DMS79 treated with DMSO at 0.1 percent for 48 hours (cell line): ENCODE data around the gene STK39.
"Not testable (repeated sequence)": the region's sequence is repeated elsewhere in the genome, so short reads cannot be mapped to it uniquely, and the experiment has no call there.

Experiments
- DNase-seq: peaks from one replicate; lab custom pipeline; 2025; lab: John Stamatoyannopoulos, UW

Gene STK39

DNA sequence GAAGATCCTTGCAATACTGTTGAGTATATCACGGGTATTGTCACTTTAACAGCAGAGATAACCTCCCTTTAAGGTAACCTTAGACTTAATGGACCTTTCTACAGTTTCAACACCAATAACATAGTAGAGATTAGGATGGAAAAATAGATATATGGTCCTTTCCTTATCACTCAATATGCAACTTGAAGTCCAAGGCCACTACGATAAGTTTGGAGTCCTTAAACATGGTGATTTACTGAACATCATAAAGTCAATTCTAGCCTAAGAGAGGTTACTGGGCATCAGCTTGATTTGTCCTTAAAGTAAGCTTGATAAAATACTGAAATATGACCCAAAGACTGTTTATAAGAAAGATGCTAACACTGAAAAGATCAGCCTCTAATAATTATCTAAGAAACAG is 203.2 kb downstream of the STK39 start:
- DNase-seq, result no peak

DNA sequence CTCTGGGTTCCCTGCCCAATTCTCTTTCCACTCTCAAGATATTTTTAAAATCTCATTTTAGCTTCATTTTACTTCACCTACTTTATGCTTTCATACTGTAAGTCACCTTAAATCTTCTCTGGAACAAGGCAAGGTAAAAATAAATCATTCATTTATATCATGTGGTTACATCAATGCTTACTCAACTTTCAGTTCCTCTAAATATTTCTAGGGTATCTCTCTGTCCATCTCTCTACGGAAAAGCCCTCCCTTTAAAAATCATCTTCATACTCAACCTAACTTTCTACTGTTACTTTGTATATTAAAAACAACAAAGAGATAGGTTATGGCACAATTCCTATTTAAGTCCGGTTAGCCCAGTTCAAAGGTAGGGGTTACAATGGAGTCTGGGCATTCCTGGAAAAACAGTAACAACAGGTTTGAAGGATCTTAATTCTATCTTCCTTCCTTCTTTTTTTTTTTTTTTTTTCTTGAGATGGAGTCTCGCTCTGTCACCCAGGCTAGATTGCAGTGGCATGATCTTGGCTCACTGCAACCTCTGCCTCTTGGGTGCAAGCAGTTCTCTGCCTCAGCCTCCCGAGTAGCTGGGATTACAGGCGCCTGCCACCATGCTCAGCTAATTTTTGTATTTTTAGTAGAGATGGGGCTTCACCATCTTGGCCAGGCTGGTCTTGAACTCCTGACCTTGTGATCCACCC is 205.1 kb downstream of the STK39 start:
- not testable (repeated sequence) for DNase-seq

DNA sequence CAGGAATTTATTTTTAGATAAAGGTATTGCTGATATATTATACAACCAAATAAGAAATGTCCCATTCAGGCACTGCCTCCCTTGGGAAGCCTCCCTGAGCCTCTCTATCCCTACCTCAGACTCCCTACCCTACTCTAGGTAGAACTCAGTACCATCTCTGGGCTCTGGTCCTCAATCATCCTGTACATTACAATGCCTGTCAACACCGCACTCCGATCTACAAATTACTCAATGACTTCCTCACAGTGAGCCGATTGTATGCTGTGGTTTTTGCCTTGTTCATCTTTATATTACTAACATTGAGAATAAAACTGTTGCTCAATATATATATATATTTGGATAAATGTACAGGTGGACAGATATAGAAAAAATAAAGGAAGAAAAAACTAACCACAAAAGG is 207.5 kb downstream of the STK39 start:
- DNase-seq, result no peak

DNA sequence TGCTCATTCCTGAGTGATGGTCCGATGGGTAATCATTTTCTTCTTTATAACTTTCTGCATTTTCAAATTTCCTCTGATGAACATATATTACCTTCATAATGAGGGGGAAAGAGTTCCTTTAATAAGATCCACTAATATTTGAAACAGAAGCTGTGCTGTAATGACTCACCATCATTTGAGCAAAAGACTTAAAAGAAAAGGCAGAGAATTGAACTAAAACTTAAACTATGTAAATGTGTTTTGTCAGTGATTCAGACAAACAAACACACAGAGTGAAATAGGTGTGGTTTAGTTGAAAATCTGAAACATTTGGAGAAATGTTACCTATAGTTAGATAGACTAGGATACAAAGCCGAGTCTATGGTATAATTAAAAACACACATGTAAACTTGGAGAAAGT is 209.6 kb downstream of the STK39 start:
- no peak for DNase-seq

- no peak for DNase-seq
Observed at GRCh38 chr2:168035458-168035857, 211.9 kb downstream of the STK39 start.

DNA sequence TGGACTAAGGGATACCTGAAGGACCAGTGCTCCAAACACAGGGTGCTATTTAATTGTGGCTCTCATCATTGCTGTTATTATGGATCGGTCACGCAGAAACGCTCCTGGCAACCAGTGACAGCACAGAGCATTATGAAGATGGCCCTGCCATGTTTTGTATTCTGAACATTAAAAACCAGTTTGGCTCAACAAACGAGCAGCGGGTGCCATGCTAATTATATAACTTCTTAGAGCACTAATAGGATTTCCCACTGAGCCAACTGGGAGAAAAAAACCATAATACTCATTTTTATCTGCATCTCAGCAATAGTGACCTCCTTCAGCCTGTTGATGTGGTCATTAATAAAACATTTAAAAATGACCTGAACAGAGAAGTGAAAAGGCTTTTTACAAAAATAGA is 212.8 kb downstream of the STK39 start:
- DNase-seq, result no peak

GRCh38 chr2:168033966-168034365 is 213.4 kb downstream of the STK39 start:
- DNase-seq, result no peak

DNA sequence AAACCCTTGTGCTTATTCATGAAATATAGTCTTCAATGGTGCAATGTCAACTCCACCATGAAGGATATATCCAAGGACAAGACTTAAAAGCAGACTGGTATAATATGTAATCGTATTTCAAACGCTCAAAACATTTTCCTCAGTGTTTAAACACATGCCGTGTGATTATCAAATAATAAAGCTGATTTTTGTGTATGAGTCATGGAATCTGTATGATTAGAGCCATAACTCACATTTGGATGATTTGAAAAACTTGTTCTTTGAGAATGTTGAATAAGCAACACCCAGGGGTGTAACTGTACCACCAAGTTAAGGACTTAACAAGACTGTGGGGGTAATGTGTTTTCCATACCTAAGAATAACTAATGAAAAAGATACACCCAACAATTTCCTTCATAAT is 215.3 kb downstream of the STK39 start:
- DNase-seq, result no peak

DNA sequence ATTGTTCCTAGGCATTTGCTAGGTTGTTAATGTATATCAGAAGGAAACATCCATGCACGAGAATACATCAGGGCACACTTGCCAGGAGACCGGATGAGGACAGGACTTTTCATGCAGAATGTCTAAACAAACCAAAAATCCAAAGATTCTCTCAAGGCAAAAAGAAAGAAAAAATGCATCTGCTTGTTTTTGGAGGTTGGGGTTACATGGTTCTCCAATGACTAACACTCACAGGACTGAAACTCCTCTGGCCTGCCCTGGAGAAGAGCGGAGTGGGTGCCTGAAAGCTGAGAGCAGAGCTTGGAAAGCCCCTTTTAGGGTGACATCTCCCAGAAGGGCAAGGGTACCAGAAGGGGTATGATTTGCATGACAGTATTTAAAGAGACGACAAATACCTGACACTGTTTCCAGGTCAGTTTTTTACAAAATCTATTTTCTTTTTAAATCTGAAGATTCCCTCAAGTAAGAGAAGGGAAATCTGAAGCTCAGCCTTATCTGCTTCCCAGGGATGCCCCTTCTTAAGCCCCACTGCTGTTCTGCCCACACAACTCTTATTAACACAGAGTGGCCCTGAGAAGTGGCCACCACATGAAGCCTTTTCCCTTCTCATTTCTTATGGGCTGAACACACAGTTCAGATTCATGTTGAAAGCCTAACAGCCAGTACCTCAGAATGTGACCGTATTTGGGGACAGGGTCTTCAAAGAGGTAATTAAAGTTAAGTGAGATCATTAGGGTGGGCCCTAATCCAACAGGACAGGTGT is 216.4 kb downstream of the STK39 start:
- no peak for DNase-seq

DNA sequence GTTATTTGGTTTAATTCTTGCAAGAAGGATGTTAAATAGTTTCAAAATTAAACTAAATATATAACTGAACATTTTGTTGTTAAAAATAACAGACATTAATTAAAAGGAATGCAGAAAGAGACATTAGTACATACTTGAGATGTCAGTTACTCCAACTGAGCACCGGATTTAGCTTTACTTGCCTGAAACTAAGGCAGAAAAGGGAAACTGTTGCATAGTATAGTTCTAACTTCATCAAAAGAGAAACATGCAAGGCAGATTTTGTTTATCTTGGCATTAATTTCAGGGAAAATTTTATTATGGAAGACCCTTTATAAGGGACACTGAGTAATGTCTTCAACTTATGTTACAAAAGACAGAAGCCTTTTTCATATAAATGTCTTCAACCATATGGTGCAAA is 218.3 kb downstream of the STK39 start:
- no peak for DNase-seq

- DNase-seq, result no peak
Observed at GRCh38 chr2:168028362-168028761, 219.0 kb downstream of the STK39 start.

- DNase-seq, result peak; percentile 13
Observed at GRCh38 chr2:168025487-168026202, 221.8 kb downstream of the STK39 start.

DNA sequence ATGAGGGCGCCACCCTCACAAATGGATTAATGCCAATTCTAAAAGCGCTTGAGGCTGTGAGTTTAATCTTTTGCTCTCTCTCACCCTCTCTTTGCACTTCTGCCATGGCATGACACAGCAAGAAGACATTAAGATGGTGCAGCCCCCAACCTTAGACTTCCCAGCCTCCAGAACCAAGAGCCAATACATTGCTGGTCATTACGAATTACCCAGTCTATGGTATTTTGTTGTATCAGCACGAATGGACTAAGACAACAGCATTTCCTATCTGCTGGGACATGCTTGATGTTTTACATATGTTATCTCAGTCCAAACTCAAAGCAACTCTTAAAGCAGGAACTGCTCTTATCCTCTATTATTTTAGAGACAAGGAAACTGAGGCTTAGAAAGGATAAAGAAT is 222.9 kb downstream of the STK39 start:
- no peak for DNase-seq

DNA sequence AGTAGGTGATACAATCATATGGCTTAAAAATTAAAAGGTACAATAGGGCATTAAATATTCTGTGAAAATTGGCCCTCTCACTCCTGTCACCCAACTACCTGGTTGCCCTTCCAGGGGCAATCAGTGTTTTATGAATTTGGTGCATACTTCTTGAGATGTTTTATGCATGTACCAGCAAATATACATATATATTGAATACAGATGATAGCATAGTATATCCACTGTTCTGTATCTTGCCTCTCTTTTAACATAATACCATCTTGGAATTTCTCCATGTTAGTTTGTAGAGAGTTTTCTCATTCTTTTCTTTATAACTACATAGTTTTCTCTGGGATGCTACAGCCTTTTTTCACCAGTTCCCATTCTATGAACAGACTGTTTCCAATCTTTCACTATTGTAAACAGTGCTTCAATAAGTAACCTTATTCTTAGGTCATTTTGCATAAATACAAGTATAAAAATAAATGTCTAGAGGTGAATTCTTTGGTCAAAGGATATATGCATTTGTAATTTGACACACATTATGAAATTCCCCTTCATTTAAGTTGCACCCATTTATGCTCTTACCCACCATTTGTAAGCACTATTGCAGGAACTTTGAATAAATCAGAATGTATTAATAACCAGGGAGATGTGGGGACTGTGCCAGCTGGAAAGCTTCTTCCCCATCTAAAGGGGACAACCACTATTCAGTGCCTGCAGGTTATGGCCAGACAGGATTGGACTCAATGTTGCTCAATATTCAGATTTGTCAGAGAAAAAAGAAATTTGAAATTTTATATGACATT is 225.4 kb downstream of the STK39 start:
- no peak for DNase-seq

GRCh38 chr2:168015274-168015953 is 232.0 kb downstream of the STK39 start:
- no peak for DNase-seq

GRCh38 chr2:168009900-168010299 is 237.5 kb downstream of the STK39 start:
- DNase-seq, result no peak

DNA sequence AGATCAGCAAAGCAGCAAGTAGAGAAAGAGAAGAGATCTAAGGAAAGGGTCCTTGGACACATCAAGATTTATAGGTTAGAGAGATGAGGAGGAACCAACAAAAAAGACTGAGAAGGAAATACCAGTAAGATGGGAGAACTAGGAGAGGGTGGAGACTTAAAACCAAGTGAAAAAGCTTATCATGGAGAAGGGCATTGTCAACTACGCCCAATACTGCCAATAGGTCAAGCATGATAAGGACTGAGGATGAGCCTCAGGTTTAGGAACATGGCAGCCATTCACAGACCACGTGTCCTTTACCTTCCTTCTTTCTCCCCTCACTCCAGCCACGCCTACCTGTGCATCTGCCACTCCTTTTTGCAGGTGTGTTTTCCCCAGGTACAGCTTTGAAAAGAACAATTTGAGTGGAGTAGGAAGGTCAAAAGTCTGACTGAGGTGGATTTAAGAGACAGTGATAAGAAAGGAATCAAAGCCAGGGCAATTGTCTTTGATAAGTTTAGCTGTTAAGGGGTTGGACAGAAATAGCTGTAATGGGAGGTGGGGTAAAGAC is 238.7 kb downstream of the STK39 start:
- no peak for DNase-seq

- no peak for DNase-seq
Observed at GRCh38 chr2:168006498-168006897, 240.9 kb downstream of the STK39 start.

- DNase-seq, result no peak
Observed at GRCh38 chr2:168005586-168005985, 241.8 kb downstream of the STK39 start.

DNA sequence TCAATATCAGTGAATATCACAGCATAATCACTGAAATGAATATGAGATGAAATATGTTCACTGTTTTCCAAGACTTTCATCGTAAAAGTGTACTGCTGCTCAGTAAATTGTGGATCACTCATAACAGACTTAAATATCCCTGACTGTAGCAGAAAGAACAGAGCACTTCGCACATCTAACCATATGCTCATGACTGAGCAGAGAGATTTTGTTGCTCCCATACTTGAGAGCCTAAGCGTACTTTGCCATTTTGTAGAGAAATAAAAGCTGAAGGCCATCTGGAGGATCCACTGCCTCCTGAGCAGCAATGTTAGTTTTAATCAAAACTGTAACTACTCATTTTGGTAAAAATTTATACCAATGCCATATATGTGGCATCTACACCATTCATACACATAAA is 243.5 kb downstream of the STK39 start:
- no peak for DNase-seq

DNA sequence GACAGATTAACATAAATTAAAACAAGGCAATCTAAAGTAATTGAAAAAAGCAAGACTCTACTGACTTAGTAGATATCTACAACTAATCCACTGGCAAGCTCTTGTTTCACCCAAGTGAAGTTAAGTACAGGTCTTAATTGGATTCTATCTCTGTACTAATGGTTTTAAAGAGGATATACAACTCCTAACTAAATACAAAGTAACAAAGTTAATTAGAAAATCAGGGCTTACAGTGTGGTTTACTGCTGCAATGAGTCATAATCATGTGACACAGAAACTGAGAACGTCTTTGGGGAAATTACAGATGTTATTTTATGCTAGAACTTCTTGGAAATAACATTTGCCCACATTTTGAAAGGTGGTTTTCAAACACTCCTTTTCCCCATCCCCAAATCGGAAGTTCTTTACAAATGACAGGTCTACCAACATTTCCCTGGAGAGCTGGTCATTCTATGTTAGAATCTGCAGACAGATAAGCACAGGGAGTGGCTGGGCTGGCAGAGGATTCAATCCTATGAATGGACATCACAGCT is 245.3 kb downstream of the STK39 start:
- no peak for DNase-seq
